Endothelial cell of umbilical vein (primary cell): ENCODE data around the gene ADH7. TPM values are rescaled to one million over a fixed set of nuclear protein-coding genes. Genes with fewer than 3 reads are reported as not detected.

Experiments used
- BruUV-seq: library from RNA; stranded (reverse); fragments of 400-500 nt; replicated peaks from 2 replicates; lab custom pipeline; 2021; lab: Mats Ljungman, UMichigan
- CTCF ChIA-PET: fragments of 300-600, 350-600 bp; sonication (Branson Sonifier 250); formaldehyde crosslinking; loops from one replicate; lab custom pipeline; 2021; ENCODE audit warnings: antibody characterized with exemption, inconsistent platforms; lab: Charles Lee
- POLR2A ChIA-PET: fragments of 300-600, 350-600 bp; sonication (Branson Sonifier 250); formaldehyde crosslinking; loops from one replicate; lab custom pipeline; 2021; ENCODE audit warnings: antibody characterized with exemption, inconsistent platforms; lab: Charles Lee
- DNase-seq: peaks from one replicate; pipeline ENCODE4 v3.0.0-alpha.2; 2011; ENCODE audit warnings: low read depth, low spot score
- FAIRE-seq: peaks from 2 replicates; lab custom pipeline; 2011; peaks lifted over from hg19 to GRCh38; lab: Jason Lieb, UNC
- H2AFZ ChIP-seq: 2 replicates; pipeline ENCODE4 v1.6.0; 2012; ENCODE audit warnings: low read depth, low read length, control low read depth, inconsistent platforms
- H3K27ac ChIP-seq: 2 replicates; pipeline ENCODE4 v1.5.1; 2011; ENCODE audit warnings: low read depth, mild to moderate bottlenecking, control low read depth, low read length, moderate library complexity; ENCODE audit not compliant: insufficient read depth
- H3K27me3 ChIP-seq, 2 experiments: 2 replicates each; pipeline versions ENCODE4 v1.6.0 to v1.6.1; 2011; ENCODE audit warnings: low read length in 2 of 2, mixed read lengths in 1 of 2; ENCODE audit not compliant: control insufficient read depth in 2 of 2, insufficient read depth in 2 of 2
- H3K36me3 ChIP-seq, 2 experiments: 2 replicates in 1 of 2; 3 replicates in 1 of 2; pipeline ENCODE4 v1.5.1; 2011; ENCODE audit warnings: low read length in 2 of 2, mild to moderate bottlenecking in 1 of 2, moderate library complexity in 1 of 2; ENCODE audit not compliant: control insufficient read depth in 2 of 2, insufficient read depth in 2 of 2; ENCODE audit errors: extremely low read depth in 1 of 2
- H3K4me1 ChIP-seq: 3 replicates; pipeline ENCODE4 v1.5.1; 2011; ENCODE audit warnings: mild to moderate bottlenecking, low read length; ENCODE audit not compliant: control insufficient read depth, insufficient read depth; ENCODE audit errors: extremely low read depth
- H3K4me2 ChIP-seq: 2 replicates; pipeline ENCODE4 v1.6.1; 2011; ENCODE audit warnings: low read length, control low read depth, mixed read lengths; ENCODE audit not compliant: insufficient read depth
- H3K4me3 ChIP-seq, 3 experiments: fragments of 200-600 bp in 1 of 3; sonication (generic), shearing (Covaris generic) in 1 of 3; replicated peaks in 1 of 3; 2 replicates each; pipeline ENCODE4 v1.5.1; 2011 to 2016; ENCODE audit warnings: control low read depth in 3 of 3, low read length in 3 of 3, mild to moderate bottlenecking in 2 of 3, inconsistent platforms in 1 of 3, low read depth in 1 of 3, moderate library complexity in 1 of 3; ENCODE audit not compliant: insufficient read depth in 1 of 3
- H3K79me2 ChIP-seq: 2 replicates; pipeline ENCODE4 v1.6.0; 2012; ENCODE audit warnings: low read length, inconsistent platforms; ENCODE audit not compliant: control insufficient read depth, insufficient read depth
- H3K9ac ChIP-seq: replicated peaks from 2 replicates; pipeline ENCODE3; 2011; ENCODE audit warnings: low read length, control low read depth; ENCODE audit not compliant: insufficient read depth; ENCODE audit errors: extremely low read depth
- H3K9me1 ChIP-seq: replicated peaks from 3 replicates; pipeline ENCODE4 v1.6.0; 2011; ENCODE audit warnings: mild to moderate bottlenecking, low read length; ENCODE audit not compliant: control insufficient read depth, insufficient read depth; ENCODE audit errors: extremely low read depth
- H3K9me3 ChIP-seq: replicated peaks from 2 replicates; pipeline ENCODE4 v1.5.1; 2012; ENCODE audit warnings: low read length, inconsistent platforms; ENCODE audit not compliant: control insufficient read depth, insufficient read depth
- H4K20me1 ChIP-seq: replicated peaks from 2 replicates; pipeline ENCODE3; 2011; ENCODE audit warnings: mild to moderate bottlenecking, low read length; ENCODE audit not compliant: control insufficient read depth, insufficient read depth; ENCODE audit errors: extremely low read depth
- EZH2 ChIP-seq: IDR thresholded peaks from 2 replicates; pipeline ENCODE4 v1.6.1; 2012; ENCODE audit warnings: borderline replicate concordance, low read depth, mild to moderate bottlenecking, moderate library complexity, low read length, inconsistent platforms; ENCODE audit not compliant: severe bottlenecking
- FOS ChIP-seq: IDR thresholded peaks from 2 replicates; pipeline ENCODE4 v1.6.1; 2011; ENCODE audit warnings: mild to moderate bottlenecking, low read length, moderate library complexity, borderline replicate concordance; ENCODE audit not compliant: insufficient read depth
- GATA2 ChIP-seq: IDR thresholded peaks from 2 replicates; pipeline ENCODE4 v1.7.0; 2011; ENCODE audit warnings: low read depth, mild to moderate bottlenecking, moderate library complexity, mixed read lengths, low read length; ENCODE audit not compliant: insufficient read length, insufficient read depth
- JUN ChIP-seq: IDR thresholded peaks from 2 replicates; pipeline ENCODE4 v1.6.1; 2011; ENCODE audit warnings: borderline replicate concordance, low read depth; ENCODE audit not compliant: insufficient read length, insufficient read depth
- MAX ChIP-seq: IDR thresholded peaks from 2 replicates; pipeline ENCODE4 v1.6.1; 2011; ENCODE audit not compliant: insufficient read depth, insufficient read length
- MYC ChIP-seq: IDR thresholded peaks from one replicate; pipeline ENCODE4 v1.6.1; 2011; ENCODE audit warnings: mild to moderate bottlenecking, low read depth, low read length
- POLR2A ChIP-seq: IDR thresholded peaks from 2 replicates; pipeline ENCODE4 v1.6.1; 2012; ENCODE audit warnings: low read depth, mild to moderate bottlenecking, control low read depth, low read length
- POLR2AphosphoS5 ChIP-seq: IDR thresholded peaks from 2 replicates; pipeline ENCODE4 v1.6.1; 2012; ENCODE audit warnings: low read depth, mild to moderate bottlenecking, control low read depth, low read length, moderate library complexity; ENCODE audit not compliant: insufficient read depth
- dilution Hi-C: fragments of 300-500 bp; cut with MboI; formaldehyde crosslinking; loops from one replicate; pipeline ENCODE4 v1.15.0; 2019; ENCODE audit warnings: low sequenced_read_pairs; ENCODE audit not compliant: extremely low pct_ligation_motif_present
- intact Hi-C: fragments of 100-400 bp; cut with micrococcal nuclease; formaldehyde crosslinking; loops from one replicate; pipeline ENCODE4 v1.10.0; 2022
- polyA plus RNA-seq, 4 experiments: library from polyadenylated mRNA; depleted of rRNA in 3 of 4; stranded (reverse) in 3 of 4; unstranded in 1 of 4; fragments of >200 nt; gene quantifications; 2 replicates each; pipeline versions ENCODE4 v1.2.1 to v1.2.3, GENCODE V29; 2011 to 2012; ENCODE audit warnings: missing spikeins in 1 of 4
- total RNA-seq: library from RNA; stranded (reverse); gene quantifications from 2 replicates; pipeline ENCODE4 v1.2.3, GENCODE V29; 2021
- TF ChIP-seq, protein P1 (sequence below), 2 donors: IDR thresholded peaks; 1 replicate in 1 of 2; 2 replicates in 1 of 2; pipeline ENCODE4 v1.5.1; 2011; ENCODE audit warnings: low read length in 2 of 2, mild to moderate bottlenecking in 2 of 2, moderate library complexity in 2 of 2, control low read depth in 1 of 2, inconsistent platforms in 1 of 2, low read depth in 1 of 2; ENCODE audit not compliant: insufficient read depth in 1 of 2; ENCODE audit errors: extremely low read depth in 1 of 2

Gene ADH7
- total and polyA plus RNA-seq, 2 donors (not counting 3 experiments of a cell fraction or from before 2014, with no cell fraction given), result not detected

DNA sequence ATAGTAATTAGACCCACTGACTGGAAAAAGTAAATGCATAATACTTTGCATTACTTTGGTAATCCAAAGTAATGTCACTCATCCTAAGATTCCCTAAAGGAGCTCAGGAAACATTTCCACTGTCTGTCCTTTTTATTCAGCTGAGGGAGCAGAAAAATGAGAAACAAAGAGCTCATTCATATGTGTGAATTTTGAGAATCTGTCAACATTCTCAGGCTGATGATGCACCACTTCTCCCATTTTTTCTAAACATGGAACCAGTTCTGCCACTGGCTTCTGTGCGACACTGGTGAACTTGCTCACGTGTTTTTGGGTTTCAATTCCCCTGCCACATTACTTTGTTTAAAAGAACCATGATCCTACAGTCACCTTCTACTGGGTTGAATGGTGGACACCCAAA is 28.4 kb upstream of the ADH7 start:
- CTCF ChIA-PET, result interaction anchor here (0.7 to 2.0 kb wide), 22 partner anchors 15 to 1742 kb away, joined by 3 to 14 read pairs (median 4); partner anchors contain the start of gene METAP1
- Histone ChIP-seq H3K9me1 (no peaks in the 10 kb centered on the region), H3K27me3 (peaks cover 0 to 11% of the 10 kb centered on the region in 2 experiments), H3K36me3 (no peaks in the 10 kb centered on the region), H3K4me3 (no peak overlapping the region), H3K4me1 (no peaks in the 10 kb centered on the region), H3K27ac (no peak overlapping the region), H3K9me3 (no peaks in the 10 kb centered on the region), H3K79me2 (no peaks in the 10 kb centered on the region), H2AFZ (no peak overlapping the region), H4K20me1 (no peaks in the 10 kb centered on the region), H3K4me2 (no peak overlapping the region), H3K9ac (no peak overlapping the region)
- dilution Hi-C loops, result no loop called here
- POLR2A ChIA-PET, result no interaction called here
- DNase-seq (no peak), FAIRE-seq (no peak)
- intact Hi-C loops, result loop anchor here (1.0 to 10.0 kb wide), 6 partner anchors 341 to 1476 kb away; no protein-coding TSS in a partner anchor
- BruUV-seq, result no TSS peak
- TF ChIP-seq POLR2AphosphoS5 (no peak), GATA2 (no peak), MAX (no peak), JUN (no peak), EZH2 (no peak), MYC (no peak), FOS (no peak), POLR2A (no peak)
- TF ChIP-seq, protein P1, sequence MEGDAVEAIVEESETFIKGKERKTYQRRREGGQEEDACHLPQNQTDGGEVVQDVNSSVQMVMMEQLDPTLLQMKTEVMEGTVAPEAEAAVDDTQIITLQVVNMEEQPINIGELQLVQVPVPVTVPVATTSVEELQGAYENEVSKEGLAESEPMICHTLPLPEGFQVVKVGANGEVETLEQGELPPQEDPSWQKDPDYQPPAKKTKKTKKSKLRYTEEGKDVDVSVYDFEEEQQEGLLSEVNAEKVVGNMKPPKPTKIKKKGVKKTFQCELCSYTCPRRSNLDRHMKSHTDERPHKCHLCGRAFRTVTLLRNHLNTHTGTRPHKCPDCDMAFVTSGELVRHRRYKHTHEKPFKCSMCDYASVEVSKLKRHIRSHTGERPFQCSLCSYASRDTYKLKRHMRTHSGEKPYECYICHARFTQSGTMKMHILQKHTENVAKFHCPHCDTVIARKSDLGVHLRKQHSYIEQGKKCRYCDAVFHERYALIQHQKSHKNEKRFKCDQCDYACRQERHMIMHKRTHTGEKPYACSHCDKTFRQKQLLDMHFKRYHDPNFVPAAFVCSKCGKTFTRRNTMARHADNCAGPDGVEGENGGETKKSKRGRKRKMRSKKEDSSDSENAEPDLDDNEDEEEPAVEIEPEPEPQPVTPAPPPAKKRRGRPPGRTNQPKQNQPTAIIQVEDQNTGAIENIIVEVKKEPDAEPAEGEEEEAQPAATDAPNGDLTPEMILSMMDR (IDR thresholded peaks at IDR 0.05; ENCODE audit: extremely low read depth in 1 of 2, insufficient read depth in 1 of 2, low read depth in 1 of 2, low read length in 2 of 2), result no peak
